WTC11 (cell line): ENCODE data around the gene PPFIBP2. TPM values are rescaled to one million over a fixed set of nuclear protein-coding genes. Genes with fewer than 3 reads are reported as not detected.

Source experiments
- ATAC-seq: fragments of 200-7000 bp; cut with Tn5 transposase; 2 replicates; pipeline ENCODE4 v1.10.0; 2021; ENCODE audit warnings: mild to moderate bottlenecking, moderate library complexity
- CTCF ChIA-PET: fragments of 300-600 bp; sonication (Branson Sonifier 250); formaldehyde crosslinking; loops from one replicate; lab custom pipeline; 2021; ENCODE audit warnings: antibody characterized with exemption; lab: Charles Lee
- POLR2A ChIA-PET: fragments of 350-600 bp; sonication (Branson Sonifier 250); formaldehyde crosslinking; loops from one replicate; lab custom pipeline; 2021; ENCODE audit warnings: antibody characterized with exemption; lab: Charles Lee
- DNase-seq: peaks from one replicate; pipeline ENCODE4 v3.0.0; 2021; ENCODE audit warnings: low spot score
- H3K27ac Mint-ChIP-seq: 2 replicates; pipeline ENCODE4 v1.8.0; 2021; ENCODE audit warnings: mixed read lengths
- H3K27me3 Mint-ChIP-seq: 2 replicates; pipeline ENCODE4 v1.8.0; 2021; ENCODE audit warnings: low read depth, mild to moderate bottlenecking, moderate library complexity, mixed read lengths
- H3K36me3 Mint-ChIP-seq: 2 replicates; pipeline ENCODE4 v1.8.0; 2021; ENCODE audit warnings: mixed read lengths
- H3K4me1 Mint-ChIP-seq: 2 replicates; pipeline ENCODE4 v1.8.0; 2022; ENCODE audit warnings: mixed read lengths
- H3K4me3 Mint-ChIP-seq: 2 replicates; pipeline ENCODE4 v1.8.0; 2021; ENCODE audit warnings: mild to moderate bottlenecking, moderate library complexity, mixed read lengths
- H3K9me3 Mint-ChIP-seq: 2 replicates; pipeline ENCODE4 v1.8.0; 2021; ENCODE audit warnings: mixed read lengths
- AFF4 ChIP-seq: sonication (generic); formaldehyde crosslinking; IDR thresholded peaks from 2 replicates; pipeline ENCODE4 v1.8.1; 2023; ENCODE audit warnings: mild to moderate bottlenecking, missing genetic modification reagents, borderline replicate concordance
- E2F5 ChIP-seq: sonication (generic); formaldehyde crosslinking; IDR thresholded peaks from 2 replicates; pipeline ENCODE4 v1.8.1; 2022; ENCODE audit warnings: mild to moderate bottlenecking, moderate library complexity, missing genetic modification reagents
- ETV6 ChIP-seq: sonication (generic); formaldehyde crosslinking; IDR thresholded peaks from 2 replicates; pipeline ENCODE4 v1.8.1; 2022; ENCODE audit warnings: mild to moderate bottlenecking, missing genetic modification reagents
- FOXP1 ChIP-seq: sonication (generic); formaldehyde crosslinking; IDR thresholded peaks from 2 replicates; pipeline ENCODE4 v1.8.0; 2022; ENCODE audit warnings: missing genetic modification reagents, mild to moderate bottlenecking, moderate library complexity, borderline replicate concordance
- GABPB1 ChIP-seq: sonication (generic); formaldehyde crosslinking; IDR thresholded peaks from 2 replicates; pipeline ENCODE4 v1.8.1; 2023; ENCODE audit warnings: mild to moderate bottlenecking, missing genetic modification reagents
- JAZF1 ChIP-seq: fragments of 250-450 bp; sonication (Bioruptor Pico); IDR thresholded peaks from 2 replicates; pipeline ENCODE4 v1.9.0; 2021; ENCODE audit warnings: moderate library complexity, mild to moderate bottlenecking, inconsistent platforms
- NFATC4 ChIP-seq: fragments of 250-450 bp; sonication (Bioruptor Pico); IDR thresholded peaks from 2 replicates; pipeline ENCODE4 v1.9.0; 2021; ENCODE audit warnings: mild to moderate bottlenecking
- SMAD4 ChIP-seq: sonication (generic); formaldehyde crosslinking; IDR thresholded peaks from 2 replicates; pipeline ENCODE4 v1.8.0; 2022; ENCODE audit warnings: mild to moderate bottlenecking, missing genetic modification reagents
- SOX15 ChIP-seq: fragments of 250-450 bp; sonication (Bioruptor Pico); IDR thresholded peaks from 2 replicates; pipeline ENCODE4 v1.9.0; 2021; ENCODE audit warnings: mild to moderate bottlenecking
- TEAD4 ChIP-seq: sonication (generic); formaldehyde crosslinking; IDR thresholded peaks from 2 replicates; pipeline ENCODE4 v1.8.0; 2022; ENCODE audit warnings: mild to moderate bottlenecking, missing genetic modification reagents
- USF1 ChIP-seq: sonication (generic); formaldehyde crosslinking; IDR thresholded peaks from 2 replicates; pipeline ENCODE4 v1.8.0; 2022; ENCODE audit warnings: mild to moderate bottlenecking, missing genetic modification reagents
- ZBTB43 ChIP-seq: sonication (generic); formaldehyde crosslinking; IDR thresholded peaks from 2 replicates; pipeline ENCODE4 v1.8.1; 2023; ENCODE audit warnings: mild to moderate bottlenecking, missing genetic modification reagents
- ZNF121 ChIP-seq: sonication (generic); formaldehyde crosslinking; IDR thresholded peaks from 2 replicates; pipeline ENCODE4 v1.8.0; 2023; ENCODE audit warnings: missing genetic modification reagents
- ZNF423 ChIP-seq: fragments of 250-450 bp; sonication (Bioruptor Pico); IDR thresholded peaks from 2 replicates; pipeline ENCODE4 v2.1.2; 2022; ENCODE audit warnings: mild to moderate bottlenecking, moderate library complexity
- total RNA-seq: library from RNA; stranded (reverse); gene quantifications from 3 replicates; pipeline ENCODE4 v1.2.3, GENCODE V29; 2021
- TF ChIP-seq, protein P1 (sequence below): sonication (generic); formaldehyde crosslinking; IDR thresholded peaks from 2 replicates; pipeline ENCODE4 v1.8.0; 2023; ENCODE audit warnings: mild to moderate bottlenecking, missing genetic modification reagents
- TF ChIP-seq, protein P2 (sequence below): sonication (generic); formaldehyde crosslinking; IDR thresholded peaks from 2 replicates; pipeline ENCODE4 v1.8.1; 2022; ENCODE audit warnings: low read depth, mild to moderate bottlenecking, moderate library complexity, missing genetic modification reagents, borderline replicate concordance
- TF ChIP-seq, protein P3 (sequence below): sonication (generic); formaldehyde crosslinking; IDR thresholded peaks from 2 replicates; pipeline ENCODE4 v1.8.0; 2022; ENCODE audit warnings: mild to moderate bottlenecking, missing genetic modification reagents
- TF ChIP-seq, protein P4 (sequence below): sonication (generic); formaldehyde crosslinking; IDR thresholded peaks from 2 replicates; pipeline ENCODE4 v1.8.0; 2022; ENCODE audit warnings: mild to moderate bottlenecking, missing genetic modification reagents

Gene PPFIBP2
- total RNA-seq, 1 experiment from 2014 or later: 21.4 TPM

DNA sequence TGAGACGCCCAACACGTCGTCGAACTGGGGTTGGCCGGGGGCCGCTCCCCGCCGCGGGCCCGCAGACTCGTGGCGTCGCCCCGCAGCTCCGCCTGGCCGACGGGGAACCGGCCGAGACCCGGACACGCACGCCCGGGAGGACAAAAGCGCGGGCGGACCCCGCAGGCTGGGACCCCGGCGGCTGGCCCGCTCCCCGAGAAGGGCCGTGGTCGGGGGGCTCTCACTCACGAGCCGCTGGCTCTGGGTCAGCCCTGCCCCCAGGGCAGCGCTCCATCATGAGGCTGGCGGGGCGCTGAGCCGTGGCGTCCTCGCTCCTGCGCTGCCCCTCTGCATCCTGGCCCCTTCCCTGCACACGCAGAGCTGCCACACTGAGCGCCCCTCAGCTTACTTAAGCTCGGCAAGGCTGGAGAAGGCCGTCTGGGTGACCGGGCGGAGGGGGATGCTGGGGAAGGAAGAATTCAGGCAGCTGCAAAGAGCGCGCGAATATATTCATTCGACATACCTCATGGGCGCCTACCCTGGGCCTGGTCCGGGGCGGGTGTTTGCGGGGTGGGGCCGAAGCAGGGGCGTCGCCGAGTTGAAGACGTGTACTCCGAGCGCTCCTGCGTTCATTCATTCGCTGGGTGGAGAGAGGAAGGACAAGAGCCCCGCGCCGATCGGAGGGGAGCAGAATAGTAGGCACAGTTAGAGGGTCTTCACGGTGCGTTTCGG, 160.1 kb downstream of the PPFIBP2 start (continued):
- TF ChIP-seq JAZF1 (CRISPR knock-in tag) (no peak), AFF4 (no peak), TEAD4 (CRISPR knock-in tag) (no peak), SOX15 (CRISPR knock-in tag) (no peak), E2F5 (CRISPR knock-in tag) (peak; percentile 76), USF1 (CRISPR knock-in tag) (no peak; the same call in 1 of the 2 replicates), ETV6 (CRISPR knock-in tag) (0 out of 2 replicates have a peak, but pooled peaks have one; percentile 7), NFATC4 (CRISPR knock-in tag) (no peak), FOXP1 (CRISPR knock-in tag) (peak; percentile 72; the same call in 1 of the 2 replicates)
- TF ChIP-seq, protein P1, sequence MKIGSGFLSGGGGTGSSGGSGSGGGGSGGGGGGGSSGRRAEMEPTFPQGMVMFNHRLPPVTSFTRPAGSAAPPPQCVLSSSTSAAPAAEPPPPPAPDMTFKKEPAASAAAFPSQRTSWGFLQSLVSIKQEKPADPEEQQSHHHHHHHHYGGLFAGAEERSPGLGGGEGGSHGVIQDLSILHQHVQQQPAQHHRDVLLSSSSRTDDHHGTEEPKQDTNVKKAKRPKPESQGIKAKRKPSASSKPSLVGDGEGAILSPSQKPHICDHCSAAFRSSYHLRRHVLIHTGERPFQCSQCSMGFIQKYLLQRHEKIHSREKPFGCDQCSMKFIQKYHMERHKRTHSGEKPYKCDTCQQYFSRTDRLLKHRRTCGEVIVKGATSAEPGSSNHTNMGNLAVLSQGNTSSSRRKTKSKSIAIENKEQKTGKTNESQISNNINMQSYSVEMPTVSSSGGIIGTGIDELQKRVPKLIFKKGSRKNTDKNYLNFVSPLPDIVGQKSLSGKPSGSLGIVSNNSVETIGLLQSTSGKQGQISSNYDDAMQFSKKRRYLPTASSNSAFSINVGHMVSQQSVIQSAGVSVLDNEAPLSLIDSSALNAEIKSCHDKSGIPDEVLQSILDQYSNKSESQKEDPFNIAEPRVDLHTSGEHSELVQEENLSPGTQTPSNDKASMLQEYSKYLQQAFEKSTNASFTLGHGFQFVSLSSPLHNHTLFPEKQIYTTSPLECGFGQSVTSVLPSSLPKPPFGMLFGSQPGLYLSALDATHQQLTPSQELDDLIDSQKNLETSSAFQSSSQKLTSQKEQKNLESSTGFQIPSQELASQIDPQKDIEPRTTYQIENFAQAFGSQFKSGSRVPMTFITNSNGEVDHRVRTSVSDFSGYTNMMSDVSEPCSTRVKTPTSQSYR: 0 out of 2 replicates have a peak, but pooled peaks have one; percentile 14
- TF ChIP-seq, protein P2, sequence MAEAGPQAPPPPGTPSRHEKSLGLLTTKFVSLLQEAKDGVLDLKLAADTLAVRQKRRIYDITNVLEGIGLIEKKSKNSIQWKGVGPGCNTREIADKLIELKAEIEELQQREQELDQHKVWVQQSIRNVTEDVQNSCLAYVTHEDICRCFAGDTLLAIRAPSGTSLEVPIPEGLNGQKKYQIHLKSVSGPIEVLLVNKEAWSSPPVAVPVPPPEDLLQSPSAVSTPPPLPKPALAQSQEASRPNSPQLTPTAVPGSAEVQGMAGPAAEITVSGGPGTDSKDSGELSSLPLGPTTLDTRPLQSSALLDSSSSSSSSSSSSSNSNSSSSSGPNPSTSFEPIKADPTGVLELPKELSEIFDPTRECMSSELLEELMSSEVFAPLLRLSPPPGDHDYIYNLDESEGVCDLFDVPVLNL (CRISPR knock-in tag): peak; percentile 33; the same call in 1 of the 2 replicates
- TF ChIP-seq, all 79 proteins: peak for 16

GRCh38 chr11:7675631-7676030, 161.8 kb downstream of the PPFIBP2 start:
- Mint-ChIP-seq H3K4me1 (peaks cover 53% of the 10 kb centered on the region), H3K9me3 (peaks cover 6% of the 10 kb centered on the region; the same call in 1 of the 2 replicates), H3K27ac (no peak overlapping the region), H3K4me3 (peak overlapping the region; percentile 78; the same call in 1 of the 2 replicates), H3K36me3 (peaks cover 4% of the 10 kb centered on the region), H3K27me3 (0 out of 2 replicates have a peak, but pooled peaks cover 4% of the 10 kb centered on the region)
- DNase-seq (no peak), ATAC-seq (no peak)
- POLR2A ChIA-PET: no interaction called here
- CTCF ChIA-PET: interaction anchor here (0.8 to 1.4 kb wide), 2 partner anchors 15 to 104 kb away, joined by 3 to 4 read pairs; no protein-coding TSS in a partner anchor
- TF ChIP-seq, protein P3, sequence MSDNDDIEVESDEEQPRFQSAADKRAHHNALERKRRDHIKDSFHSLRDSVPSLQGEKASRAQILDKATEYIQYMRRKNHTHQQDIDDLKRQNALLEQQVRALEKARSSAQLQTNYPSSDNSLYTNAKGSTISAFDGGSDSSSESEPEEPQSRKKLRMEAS: no peak
- TF ChIP-seq NFATC4 (CRISPR knock-in tag) (no peak), ZNF121 (CRISPR knock-in tag) (no peak), E2F5 (CRISPR knock-in tag) (no peak), ZBTB43 (CRISPR knock-in tag) (no peak), GABPB1 (CRISPR knock-in tag) (no peak), SMAD4 (CRISPR knock-in tag) (no peak), ZNF423 (no peak)
- TF ChIP-seq, protein P4, sequence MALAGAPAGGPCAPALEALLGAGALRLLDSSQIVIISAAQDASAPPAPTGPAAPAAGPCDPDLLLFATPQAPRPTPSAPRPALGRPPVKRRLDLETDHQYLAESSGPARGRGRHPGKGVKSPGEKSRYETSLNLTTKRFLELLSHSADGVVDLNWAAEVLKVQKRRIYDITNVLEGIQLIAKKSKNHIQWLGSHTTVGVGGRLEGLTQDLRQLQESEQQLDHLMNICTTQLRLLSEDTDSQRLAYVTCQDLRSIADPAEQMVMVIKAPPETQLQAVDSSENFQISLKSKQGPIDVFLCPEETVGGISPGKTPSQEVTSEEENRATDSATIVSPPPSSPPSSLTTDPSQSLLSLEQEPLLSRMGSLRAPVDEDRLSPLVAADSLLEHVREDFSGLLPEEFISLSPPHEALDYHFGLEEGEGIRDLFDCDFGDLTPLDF: no peak
- TF ChIP-seq, protein P1: no peak
